Ovary (tissue), 3 donors: ENCODE results near the gene FAM177A1.
"Not testable (repeated sequence)": the region's sequence is repeated elsewhere in the genome, so short reads cannot be mapped to it uniquely, and the experiment has no call there.

Source experiments
- CTCF ChIP-seq, 3 donors: fragments of 450-650 bp in 2 of 3; fragments of 200-600 bp in 1 of 3; IDR thresholded peaks; one replicate each; pipeline versions ENCODE4 v1.5.1 to v1.8.0; 2016 to 2022; ENCODE audit warnings: antibody characterized with exemption in 3 of 3, mild to moderate bottlenecking in 1 of 3
- EP300 ChIP-seq: sonication (generic); formaldehyde crosslinking; IDR thresholded peaks from one replicate; pipeline ENCODE4 v1.6.1; 2017; ENCODE audit warnings: antibody characterized with exemption
- donor health status: DM: no; HTN: no; CAD: no.

DNA sequence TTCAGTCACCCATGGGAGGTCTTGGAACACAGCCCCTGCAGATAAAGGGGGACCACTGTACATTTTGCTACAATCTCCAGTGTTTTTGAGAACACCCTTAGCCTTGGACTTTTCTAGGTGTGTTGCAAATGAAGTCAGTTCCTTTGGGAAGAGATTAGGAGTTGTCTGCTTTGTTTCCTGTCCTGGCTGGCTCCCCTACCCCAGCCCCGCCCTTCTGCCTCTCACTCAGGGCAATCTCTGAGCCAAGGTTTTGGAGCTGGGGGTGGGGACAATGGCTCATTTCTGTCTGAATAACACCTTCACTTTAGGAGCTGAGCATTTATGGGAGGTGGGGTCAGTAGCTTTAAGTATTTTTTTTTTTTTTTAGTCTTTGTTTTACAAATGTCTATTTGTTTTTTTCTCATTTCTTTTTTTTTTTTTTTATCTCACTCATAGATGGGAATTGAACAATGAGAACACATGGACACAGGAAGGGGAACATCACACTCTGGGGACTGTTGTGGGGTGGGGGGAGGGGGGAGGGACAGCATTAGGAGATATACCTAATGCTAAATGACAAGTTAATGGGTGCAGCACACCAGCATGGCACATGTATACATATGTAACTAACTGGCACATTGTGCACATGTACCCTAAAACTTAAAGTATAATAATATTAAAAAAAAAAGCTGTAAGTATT lies 15.2 kb downstream of the FAM177A1 start:
- not testable (repeated sequence) for TF ChIP-seq CTCF (IDR thresholded peaks at IDR 0.05); EP300
